ENCODE measurements around the gene SERPIND1.
"Not testable (repeated sequence)": the region's sequence is repeated elsewhere in the genome, so short reads cannot be mapped to it uniquely, and the experiment has no call there.

Gene SERPIND1, protein sequence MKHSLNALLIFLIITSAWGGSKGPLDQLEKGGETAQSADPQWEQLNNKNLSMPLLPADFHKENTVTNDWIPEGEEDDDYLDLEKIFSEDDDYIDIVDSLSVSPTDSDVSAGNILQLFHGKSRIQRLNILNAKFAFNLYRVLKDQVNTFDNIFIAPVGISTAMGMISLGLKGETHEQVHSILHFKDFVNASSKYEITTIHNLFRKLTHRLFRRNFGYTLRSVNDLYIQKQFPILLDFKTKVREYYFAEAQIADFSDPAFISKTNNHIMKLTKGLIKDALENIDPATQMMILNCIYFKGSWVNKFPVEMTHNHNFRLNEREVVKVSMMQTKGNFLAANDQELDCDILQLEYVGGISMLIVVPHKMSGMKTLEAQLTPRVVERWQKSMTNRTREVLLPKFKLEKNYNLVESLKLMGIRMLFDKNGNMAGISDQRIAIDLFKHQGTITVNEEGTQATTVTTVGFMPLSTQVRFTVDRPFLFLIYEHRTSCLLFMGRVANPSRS

DNA sequence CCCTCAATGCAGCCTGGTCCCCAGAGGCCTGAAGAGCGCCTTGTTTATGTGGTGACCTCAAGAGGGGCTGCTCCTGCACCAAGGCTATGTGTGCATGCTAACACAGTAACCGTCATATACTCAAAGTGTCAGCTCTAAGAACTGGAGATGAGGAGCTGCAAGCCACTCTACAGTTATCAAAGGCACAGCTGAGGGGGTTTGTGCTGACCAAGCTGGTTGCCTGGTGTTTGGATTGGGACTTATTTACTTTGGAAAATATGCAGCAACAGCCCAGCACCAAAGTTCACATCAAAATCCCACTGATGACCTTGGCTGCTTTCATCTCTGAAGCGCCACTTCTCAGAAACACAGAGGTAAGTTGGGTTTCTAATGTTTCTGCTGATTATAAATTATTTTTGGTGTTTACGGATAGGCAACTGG is at the start of gene SERPIND1:
TSS of gene SERPIND1 (plus strand) at position 321 of the 420 bp plus-strand sequence. CDS start 5,200 bp downstream, outside the sequence.
- FAIRE-seq = no peak

DNA sequence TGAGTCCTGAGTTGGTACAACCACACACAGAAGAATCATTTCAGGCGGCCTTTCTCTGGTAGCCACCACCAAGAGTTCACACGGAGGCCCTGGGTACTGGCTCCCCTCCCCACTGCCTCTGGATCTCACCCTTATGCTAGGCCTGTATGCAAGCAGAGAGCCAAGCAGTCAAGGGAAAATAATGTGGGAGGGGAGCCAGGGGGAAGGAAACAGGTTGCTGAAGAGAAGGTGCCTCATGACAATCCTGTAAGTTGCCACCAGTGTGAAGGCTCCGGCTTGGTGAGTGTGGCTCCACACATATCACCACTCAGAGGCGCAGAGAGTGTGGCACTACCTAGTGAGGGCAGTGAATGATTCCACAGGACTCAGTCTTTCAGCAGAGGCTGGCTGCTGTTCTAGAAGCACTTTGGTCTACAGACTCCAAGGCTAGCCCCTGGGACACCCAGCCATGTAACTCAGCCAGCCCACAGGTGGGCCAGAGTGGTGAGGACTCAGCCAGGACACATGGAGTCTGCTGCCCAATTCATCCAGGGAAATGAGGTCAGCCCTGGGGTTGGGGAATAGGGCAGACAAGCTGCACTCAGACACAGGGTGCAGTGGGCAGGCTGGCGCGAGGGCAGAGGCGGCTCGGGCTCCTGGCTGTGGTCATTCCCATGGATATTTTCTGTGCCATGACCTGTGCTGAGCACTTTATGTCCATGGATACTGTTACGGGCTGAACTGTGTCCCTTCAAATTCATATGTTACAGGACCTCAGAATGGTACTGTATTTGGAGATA is 49.0 kb upstream of the SERPIND1 start:
- no peak for FAIRE-seq

DNA sequence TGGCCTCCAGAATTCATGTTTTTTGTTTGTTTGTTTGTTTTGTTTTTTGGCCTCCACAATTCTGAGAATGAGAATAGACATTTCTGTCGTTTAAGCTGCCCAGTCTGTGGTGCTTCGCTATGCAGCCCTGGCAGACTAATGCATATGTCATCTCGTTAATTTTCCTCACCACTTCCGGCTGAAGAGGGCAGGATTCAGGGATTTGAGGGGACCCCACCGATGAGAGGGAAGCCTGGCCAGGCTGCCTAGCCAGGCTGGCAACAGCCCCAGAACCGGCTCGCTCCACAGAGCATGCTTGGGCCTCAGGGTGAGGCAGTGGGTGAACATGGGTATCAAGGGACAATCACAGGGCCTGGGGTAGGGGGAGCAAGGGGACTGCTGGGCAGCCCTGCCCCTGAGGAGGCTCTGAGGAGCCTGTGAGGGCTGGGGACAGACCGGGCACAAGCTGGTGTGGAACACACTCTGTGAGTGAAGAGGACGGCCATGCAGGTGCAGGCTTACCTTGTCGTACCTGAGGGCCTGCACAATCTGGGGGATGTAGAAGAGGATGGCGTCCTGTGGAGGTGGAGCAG is 47.8 kb upstream of the SERPIND1 start:
- no peak for FAIRE-seq

DNA sequence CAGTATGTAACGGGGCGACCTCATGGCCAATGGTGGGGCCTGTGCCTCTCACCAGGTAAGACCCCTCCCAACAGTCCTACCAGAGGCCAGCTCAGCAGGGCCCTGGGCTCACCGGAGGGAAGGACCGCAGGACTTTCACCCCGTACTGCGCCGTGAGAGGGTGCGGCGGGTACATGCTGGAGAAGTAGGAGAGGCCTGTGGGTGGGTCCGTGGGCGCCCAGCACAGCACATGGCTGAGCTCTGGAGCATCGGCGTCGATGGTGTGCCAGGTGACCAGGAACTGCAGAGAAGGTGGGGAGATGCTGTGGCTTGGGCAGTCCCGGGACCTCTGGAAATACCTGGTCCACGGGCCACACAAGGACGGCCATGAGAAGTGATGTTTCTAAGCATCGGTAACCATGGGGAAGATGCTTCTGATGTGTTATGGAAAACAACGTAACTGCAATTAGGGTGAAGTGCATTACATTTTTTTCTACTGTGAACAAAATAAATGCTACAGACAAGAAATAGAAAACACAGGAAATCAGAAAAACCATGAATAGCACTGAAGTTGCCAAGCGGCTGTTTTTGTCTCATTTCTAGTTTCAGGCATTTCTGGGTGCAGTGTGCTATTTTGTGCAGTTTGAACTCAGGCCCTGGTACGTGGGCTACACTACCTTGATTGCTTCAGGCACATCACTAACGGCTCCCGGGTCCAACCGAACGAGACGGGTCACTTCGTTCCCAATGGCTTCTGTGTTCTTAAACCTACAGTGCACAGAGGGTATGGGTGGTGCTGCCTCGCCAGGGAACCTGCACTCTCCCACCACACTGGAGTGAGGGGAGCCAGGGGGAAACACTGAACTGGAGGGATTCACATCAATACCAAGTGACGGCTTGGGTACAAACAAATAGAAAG is 46.5 kb upstream of the SERPIND1 start:
- no peak for FAIRE-seq

DNA sequence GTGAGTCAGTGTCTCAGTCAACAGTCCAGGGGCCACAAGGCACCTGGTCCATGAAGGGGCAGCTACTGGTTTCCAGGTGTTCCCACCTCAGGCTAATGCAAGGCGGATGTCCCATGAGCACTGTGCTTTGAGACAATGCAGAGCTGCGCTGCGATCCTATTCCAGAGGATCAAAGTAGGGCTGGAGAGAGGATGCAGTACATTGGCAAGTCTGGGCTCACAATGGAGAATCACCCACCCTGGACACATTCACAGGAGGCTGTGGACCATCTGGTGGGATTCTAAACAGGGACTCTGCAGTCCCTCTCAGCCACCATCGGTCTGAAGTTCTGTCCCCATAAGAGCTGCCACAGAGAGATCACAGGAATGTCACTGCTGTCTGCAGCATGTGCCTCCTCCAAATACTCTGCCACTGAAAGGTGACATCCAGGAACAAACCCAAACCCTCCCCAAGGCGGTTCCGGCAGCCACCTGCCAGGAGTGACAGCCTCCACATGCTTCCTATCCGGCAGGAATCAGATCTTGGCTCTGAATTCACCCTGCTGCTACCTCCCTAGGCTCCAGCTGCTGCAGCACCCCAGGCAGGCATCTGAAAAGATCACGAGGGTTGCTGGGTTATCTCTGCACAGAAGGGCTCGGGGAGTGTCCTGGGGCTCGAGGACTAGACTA is 45.3 kb upstream of the SERPIND1 start:
- FAIRE-seq = no peak

DNA sequence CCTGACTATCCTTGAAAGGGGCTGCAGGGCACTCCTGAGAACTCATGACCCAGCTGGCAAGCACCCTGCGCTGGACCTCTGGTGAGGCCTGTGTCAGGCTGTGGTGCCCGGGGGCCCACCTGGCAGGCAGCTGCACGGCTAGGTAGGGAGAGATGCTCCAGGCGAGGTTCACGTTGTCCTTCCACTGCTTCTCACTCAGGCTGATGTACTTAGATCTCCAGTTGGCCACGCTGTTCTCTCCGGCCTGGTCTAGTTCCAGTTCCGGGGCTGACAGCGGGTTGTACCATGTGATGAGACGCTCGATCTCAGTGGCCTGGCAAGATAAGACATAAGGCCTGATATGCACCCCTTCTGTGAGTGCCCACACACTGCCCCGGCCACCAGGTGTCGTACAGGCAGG is 44.7 kb upstream of the SERPIND1 start:
- FAIRE-seq = no peak

DNA sequence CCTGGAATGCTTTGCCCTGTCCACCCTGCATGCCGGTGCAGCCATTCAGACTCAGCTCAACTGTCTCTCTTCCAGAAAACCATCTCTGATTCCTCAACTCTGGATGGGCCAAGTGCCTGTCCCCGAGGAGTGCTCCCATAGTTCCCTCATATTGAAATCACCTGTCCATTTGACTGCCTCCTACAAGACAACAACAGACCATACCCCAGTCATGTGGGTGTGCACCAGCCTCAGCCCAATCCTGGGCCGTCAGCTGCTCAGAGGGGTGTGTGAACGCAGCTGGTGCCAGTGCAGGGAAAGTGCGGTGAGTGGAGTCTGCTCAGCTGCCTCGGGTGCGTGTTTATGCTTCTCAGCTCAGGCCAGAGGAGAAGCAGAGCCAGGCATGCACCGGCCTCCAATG is 41.5 kb upstream of the SERPIND1 start:
- FAIRE-seq = not testable (repeated sequence)

DNA sequence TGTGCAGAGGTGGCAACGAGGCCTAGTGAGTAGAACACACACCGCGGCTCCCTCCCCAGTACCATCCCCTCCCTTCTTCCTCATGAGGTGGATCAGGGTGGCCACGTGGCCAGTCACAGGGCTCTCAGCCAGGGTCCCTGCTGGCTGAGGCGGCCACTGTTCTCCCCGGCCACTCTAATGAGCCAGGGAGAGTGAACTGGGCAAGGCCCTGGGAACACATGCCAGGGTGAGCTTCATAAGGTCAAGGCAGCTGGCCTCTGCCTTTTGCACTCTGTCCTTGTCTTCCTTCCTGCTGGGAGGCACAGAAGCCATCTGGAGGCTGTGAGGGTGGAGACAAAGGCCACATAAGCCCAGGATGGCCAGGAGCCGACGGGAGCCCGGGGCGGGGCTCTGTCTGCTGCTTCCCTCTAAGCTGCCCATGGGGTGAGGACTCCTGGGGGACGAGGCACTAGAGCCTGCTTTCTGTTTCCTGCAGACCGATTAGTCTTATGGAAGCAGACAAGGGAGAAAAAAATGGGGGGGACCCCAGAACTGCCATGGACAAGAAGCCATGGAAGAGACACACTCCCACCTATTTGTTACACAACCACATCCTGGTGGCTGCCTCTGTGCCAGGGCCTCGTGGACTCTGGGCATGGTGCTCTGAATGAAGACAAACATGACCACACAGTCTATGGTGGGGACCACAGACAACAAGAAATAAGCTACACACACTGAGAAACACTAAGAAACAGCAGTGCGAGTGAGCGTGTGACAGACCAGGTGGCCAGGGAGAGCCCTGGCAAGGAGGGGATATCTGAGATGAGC is 38.4 kb upstream of the SERPIND1 start:
- not testable (repeated sequence) for FAIRE-seq

DNA sequence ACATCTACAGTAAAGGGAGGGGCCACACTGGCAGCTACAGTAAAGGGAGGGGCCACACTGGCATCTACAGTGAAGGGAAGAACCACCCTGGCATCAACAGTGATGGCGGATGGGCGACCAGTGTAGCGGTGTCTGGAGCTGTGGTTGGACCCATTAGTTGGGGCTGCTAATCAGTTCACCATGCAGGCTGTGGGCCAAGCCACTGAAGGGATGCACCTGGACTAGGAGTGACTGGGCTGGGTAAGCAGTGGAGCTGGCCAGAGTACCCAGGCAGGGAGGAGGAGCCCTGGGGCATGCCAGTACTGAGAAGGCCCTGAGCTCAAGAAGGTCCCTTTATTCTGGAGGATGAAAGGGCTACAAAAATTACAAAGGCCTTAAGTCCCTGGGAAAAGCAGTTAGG is 37.0 kb upstream of the SERPIND1 start:
- FAIRE-seq = not testable (repeated sequence)

DNA sequence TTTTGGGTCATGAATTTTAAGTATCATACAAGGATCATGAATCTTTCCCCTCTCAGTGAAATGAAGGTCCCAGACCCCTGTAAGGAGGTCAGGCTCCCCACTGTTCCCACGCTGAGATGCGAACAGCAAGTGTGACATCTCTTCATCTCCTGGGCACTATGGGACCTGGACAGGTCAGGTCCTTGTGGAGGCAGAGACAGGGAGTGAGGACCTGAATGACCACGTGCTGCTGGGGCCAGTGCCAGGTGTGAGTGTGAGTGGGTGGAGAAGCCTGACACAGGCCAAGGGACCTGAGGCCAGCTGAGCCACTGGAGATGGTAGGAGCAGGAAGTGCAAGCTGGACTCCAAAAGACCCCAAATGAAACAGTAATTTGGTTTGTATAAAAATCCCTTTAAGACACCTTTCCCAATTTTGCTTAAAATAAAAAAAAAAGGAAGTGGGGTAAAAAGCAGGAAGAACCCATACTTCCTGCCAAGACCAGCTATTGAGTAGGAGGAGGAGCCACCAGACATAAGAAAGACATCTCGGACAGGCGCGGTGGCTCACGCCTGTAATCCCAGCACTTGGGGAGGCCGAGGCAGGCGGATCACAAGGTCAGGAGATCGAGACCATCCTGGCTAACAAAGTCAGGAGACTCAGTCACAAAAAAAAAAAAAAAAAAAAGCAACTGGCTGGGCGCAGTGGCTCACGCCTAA is 35.4 kb upstream of the SERPIND1 start:
- no peak for FAIRE-seq

DNA sequence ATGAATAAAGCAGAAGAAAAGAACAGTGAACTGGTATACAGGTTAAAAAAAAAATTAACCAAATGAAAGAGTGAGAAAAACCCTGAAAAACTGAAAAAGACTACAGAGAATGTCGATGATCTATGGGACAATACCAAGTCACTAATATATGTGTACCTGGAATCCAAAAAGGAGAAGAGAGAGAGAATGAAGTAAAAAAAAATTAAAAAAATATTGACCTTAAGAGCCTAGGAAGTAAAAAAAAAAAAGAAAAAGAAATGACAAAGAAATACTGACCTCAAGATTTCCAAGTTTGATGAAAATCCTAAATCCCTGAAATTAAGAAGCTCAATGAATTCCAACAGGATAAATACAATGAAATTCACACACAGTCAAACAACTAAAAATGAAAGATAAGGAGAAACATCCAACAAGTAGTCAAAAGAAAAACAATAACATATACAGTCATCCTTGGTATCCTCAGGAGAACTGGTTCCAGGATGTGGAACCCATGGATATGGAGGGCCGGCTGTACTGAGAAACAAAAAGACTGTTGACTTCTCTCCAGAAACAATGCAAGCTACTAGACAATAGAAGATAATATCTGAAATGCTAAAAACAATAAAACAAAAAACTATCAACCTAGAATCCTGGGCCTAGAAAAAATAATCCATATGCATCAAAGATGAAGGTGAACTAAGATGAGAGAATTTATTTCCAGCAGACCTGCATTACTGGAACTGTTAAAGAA is 33.5 kb upstream of the SERPIND1 start:
- FAIRE-seq = no peak

DNA sequence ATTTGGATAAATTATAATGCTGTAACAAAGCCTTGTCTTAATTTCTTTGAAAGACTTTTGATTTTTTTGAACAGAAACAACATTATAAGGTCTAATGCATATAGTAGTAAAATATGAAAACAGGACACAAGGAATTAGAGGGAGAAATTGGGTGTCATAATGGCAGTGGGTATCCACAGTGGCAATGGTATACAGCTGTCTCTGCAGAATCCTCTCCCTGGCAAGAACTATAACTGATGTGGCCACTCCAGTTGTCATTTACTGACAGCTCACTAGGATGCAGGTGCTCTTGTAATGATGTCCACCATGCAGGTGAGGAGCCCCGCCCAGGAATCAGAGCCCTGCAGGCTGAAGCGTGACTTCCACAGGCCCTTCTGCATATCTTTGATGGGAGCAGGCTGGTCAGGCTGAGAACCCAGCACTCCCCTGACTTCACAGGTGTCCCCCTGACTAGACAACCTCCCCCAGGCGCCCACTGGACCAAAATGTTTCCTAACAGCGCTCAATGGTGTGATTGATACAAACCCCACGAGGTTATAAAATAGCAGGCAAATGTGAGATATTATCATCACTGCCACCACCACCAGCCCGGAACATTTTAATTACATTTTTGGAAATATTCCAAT is 32.8 kb upstream of the SERPIND1 start:
- FAIRE-seq = no peak

DNA sequence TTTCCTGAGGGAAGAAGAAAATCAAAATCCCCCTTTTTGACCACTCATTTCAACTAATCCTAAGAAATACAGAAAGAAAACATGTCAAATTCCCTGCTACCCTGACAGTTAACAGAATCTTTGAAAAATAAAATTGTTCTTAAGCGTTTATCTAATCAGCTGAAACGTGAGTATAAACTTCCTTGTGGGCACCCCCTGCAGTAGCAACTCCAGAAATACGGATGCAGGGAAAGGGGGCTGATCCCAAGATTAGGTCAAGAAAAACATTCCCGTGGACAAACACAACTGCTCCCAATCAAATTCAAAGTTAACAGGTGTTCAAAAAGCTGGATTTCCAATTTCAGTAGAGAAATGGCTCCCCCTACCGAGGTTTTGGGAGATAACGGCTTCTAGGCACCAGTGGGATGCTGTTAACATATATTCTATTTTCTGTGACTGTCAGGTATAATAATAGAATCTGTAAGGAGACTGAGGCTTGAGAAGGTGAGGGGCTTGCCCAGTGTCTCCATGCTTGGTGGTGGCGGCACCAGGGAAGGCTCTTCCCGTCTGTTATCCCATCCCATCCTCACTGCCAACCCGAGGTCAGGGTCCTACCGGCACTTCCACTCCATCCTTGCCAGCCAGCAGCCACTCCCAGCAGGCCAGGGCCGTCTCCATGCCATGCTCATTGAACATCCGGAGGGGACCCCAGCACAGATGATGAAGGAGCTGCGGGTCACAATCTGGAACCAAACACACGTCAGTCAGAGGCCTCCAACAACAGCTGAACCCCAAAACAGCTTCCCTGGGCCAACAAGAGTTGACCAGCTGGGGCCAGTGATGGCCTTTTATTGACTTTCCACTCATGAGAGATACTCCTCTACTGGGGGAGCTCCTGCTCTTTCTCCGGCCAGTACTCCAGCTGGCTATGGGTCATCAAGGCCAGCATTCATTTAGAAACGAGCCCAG is 32.0 kb upstream of the SERPIND1 start:
- peak; percentile 64 for FAIRE-seq

DNA sequence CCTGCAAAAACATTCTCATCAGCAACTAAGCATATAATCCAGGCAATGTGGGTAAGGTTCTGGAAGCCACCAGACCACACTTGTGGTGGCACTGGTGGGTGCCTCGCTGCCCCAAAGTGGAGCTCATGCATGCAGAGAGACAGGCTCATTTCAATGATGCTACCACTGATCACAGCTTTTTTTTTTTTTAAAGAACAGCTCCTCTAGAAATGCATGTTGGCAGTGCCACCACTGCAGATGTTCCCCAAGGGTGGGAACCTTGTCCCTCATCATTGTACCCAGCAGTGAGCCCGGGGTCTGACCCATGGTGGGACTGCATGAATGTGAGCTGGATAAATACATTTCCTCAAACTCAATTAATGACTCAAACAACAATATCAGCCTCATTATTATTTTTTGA is 31.1 kb upstream of the SERPIND1 start:
- FAIRE-seq = no peak

DNA sequence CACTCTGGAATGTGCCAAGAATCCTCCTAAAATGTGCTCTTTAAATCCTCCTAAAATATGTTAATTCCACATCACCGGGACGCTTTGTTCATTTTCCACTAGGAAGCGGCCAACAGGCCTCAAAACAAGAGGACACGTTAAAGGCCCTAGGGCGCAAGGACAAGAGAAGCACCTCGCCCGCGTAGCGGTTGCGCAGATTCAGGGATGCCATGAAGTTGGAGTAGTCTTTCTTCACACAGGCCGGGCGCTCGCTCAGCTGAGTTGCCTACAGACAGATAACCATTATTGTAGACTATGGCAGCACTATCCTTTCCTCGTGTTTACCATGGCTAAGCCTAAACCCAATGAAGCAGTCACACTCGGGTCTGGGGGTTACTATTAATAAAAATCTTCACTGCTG is 29.5 kb upstream of the SERPIND1 start:
- no peak for FAIRE-seq

DNA sequence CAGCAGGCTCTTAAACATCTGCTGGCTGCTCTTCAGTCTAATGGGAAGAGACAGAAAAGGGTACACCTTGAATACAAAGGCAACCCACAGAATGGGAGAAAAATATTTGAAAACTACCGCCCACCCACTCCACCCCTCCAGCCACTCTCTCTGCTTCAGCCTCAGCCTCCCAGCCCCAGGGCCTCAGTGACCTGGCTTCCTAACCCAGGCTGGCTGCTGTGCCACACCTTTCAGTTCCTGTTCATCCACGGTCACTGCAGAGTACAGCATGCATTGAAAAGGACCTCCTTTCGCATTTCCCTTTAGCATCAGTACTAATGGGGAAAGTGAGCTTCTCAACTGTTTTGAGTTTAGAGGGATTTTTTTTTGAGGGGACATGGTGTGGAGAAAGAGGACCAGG is 28.8 kb upstream of the SERPIND1 start:
- FAIRE-seq = no peak

DNA sequence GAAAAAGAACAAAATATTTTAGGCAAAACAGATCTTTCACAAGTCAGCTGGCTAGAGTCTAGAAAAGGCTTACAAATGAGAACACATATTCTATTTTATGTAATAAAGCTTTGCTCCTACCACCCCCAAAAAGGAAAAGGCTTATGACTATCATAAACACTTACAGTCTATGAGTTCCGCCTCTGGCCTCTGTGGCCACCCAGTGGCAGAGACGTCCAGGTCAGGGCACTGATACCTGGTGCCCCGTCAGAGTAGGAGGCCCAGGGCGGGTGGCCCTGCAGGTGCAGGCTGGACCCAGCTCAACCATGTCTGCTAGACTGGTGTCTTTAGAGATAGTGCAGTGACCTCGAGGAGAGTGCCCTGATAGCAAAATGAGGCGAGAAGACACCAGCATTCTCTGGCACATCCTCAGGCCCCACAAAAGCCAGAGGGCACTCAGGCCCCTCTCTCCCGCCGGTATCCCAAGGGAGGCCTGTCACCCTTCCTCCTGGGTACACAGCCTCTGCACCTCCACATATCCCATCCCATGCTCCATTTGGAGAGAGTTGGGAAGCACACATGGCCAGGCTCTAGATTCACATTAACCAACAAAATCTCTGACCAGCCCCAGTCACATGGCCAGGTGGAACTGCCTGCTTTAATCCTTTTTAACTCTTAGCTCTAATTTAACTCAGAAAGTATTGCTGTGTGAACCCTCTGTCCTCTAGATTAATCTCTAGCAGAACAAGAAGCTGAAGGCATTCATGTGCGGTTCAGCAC is 27.3 kb upstream of the SERPIND1 start:
- no peak for FAIRE-seq
